ENCODE measurements around the gene LHFPL2.
A peak's percentile ranks its signal among the peaks of the same experiment; 100 is the strongest.

LHFPL2 gene

GRCh38 chr5:78573318-78573717 lies 75.3 kb downstream of the LHFPL2 start:
- no peak for TF ChIP-seq MAX (IDR thresholded peaks at IDR 0.05; ENCODE audit: low read depth, low read length)
- TF ChIP-seq MYC (IDR thresholded peaks at IDR 0.05; ENCODE audit: low read depth, low read length), result no peak
- TF ChIP-seq POLR2A (IDR thresholded peaks at IDR 0.05; ENCODE audit: extremely low read depth, insufficient read length), result no peak
- no peak for TF ChIP-seq CTCF (IDR thresholded peaks at IDR 0.05; ENCODE audit: low read depth, low read length)
- peak; percentile 73 for DNase-seq (ENCODE audit: low read depth)
- H3K4me3 ChIP-seq (ENCODE audit: low read depth, low read length), result no peak overlapping the region

GRCh38 chr5:78570646-78571045 lies 77.9 kb downstream of the LHFPL2 start:
- TF ChIP-seq CTCF (IDR thresholded peaks at IDR 0.05; ENCODE audit: low read depth, low read length) (no peak), MYC (IDR thresholded peaks at IDR 0.05; ENCODE audit: low read depth, low read length) (no peak)
- no peak for DNase-seq (ENCODE audit: low read depth)
- no peak overlapping the region for H3K4me3 ChIP-seq (ENCODE audit: low read depth, low read length)

- no peak for DNase-seq (ENCODE audit: low read depth)
- TF ChIP-seq CTCF (IDR thresholded peaks at IDR 0.05; ENCODE audit: low read depth, low read length), result no peak
- peak; percentile 48 for TF ChIP-seq MAX (IDR thresholded peaks at IDR 0.05; ENCODE audit: low read depth, low read length)
- TF ChIP-seq POLR2A (IDR thresholded peaks at IDR 0.05; ENCODE audit: extremely low read depth, insufficient read length), result no peak
- 0 out of 2 replicates have a peak, but pooled peaks have one; percentile 28 for TF ChIP-seq MYC (IDR thresholded peaks at IDR 0.05; ENCODE audit: low read depth, low read length)
- H3K4me3 ChIP-seq (ENCODE audit: low read depth, low read length), result no peak overlapping the region
These were observed 79.1 kb downstream of the LHFPL2 start for GRCh38 chr5:78569441-78569840.

GRCh38 chr5:78568676-78569075 lies 79.9 kb downstream of the LHFPL2 start:
- no peak for DNase-seq (ENCODE audit: low read depth)
- H3K4me3 ChIP-seq (ENCODE audit: low read depth, low read length), result no peak overlapping the region
- no peak for TF ChIP-seq MYC (IDR thresholded peaks at IDR 0.05; ENCODE audit: low read depth, low read length)
- no peak for TF ChIP-seq POLR2A (IDR thresholded peaks at IDR 0.05; ENCODE audit: extremely low read depth, insufficient read length)
- no peak for TF ChIP-seq MAX (IDR thresholded peaks at IDR 0.05; ENCODE audit: low read depth, low read length)
- no peak for TF ChIP-seq CTCF (IDR thresholded peaks at IDR 0.05; ENCODE audit: low read depth, low read length)

- no peak overlapping the region for H3K4me3 ChIP-seq (ENCODE audit: low read depth, low read length)
- no peak for TF ChIP-seq MYC (IDR thresholded peaks at IDR 0.05; ENCODE audit: low read depth, low read length)
- DNase-seq (ENCODE audit: low read depth), result no peak
These were observed 80.4 kb downstream of the LHFPL2 start for GRCh38 chr5:78568212-78568611.

GRCh38 chr5:78567617-78568016 lies 81.0 kb downstream of the LHFPL2 start:
- TF ChIP-seq MAX (IDR thresholded peaks at IDR 0.05; ENCODE audit: low read depth, low read length), result no peak
- TF ChIP-seq CTCF (IDR thresholded peaks at IDR 0.05; ENCODE audit: low read depth, low read length), result no peak
- TF ChIP-seq POLR2A (IDR thresholded peaks at IDR 0.05; ENCODE audit: extremely low read depth, insufficient read length), result no peak
- no peak for TF ChIP-seq MYC (IDR thresholded peaks at IDR 0.05; ENCODE audit: low read depth, low read length)
- no peak overlapping the region for H3K4me3 ChIP-seq (ENCODE audit: low read depth, low read length)

More at GRCh38 chr5:78567617-78568016, 81.0 kb downstream of the LHFPL2 start:
- no peak for DNase-seq (ENCODE audit: low read depth)
